ENCODE measurements around the gene PRDM13.
"Not testable (repeated sequence)": the region's sequence is repeated elsewhere in the genome, so short reads cannot be mapped to it uniquely, and the experiment has no call there.

PRDM13 gene

GRCh38 chr6:99606656-99607415 lies at the start of gene PRDM13:
TSS of gene PRDM13 (plus strand) at chr6:99606833. CDS start at chr6:99607035, 202 bp downstream.
- DNase-seq, result no peak

GRCh38 chr6:99559057-99559456 lies 47.6 kb upstream of the PRDM13 start:
- DNase-seq, result no peak

- DNase-seq, result no peak
These were observed 46.0 kb upstream of the PRDM13 start for GRCh38 chr6:99560668-99561067.

GRCh38 chr6:99563056-99563723 lies 43.4 kb upstream of the PRDM13 start:
- DNase-seq, result no peak

- DNase-seq, result peak; percentile 95
These were observed 38.3 kb upstream of the PRDM13 start, which contains the start of gene CCNC for GRCh38 chr6:99568103-99568933. TSS of gene CCNC (minus strand) at chr6:99568660. CDS start at chr6:99568527, 133 bp downstream.

- DNase-seq, result no peak
These were observed 32.5 kb upstream of the PRDM13 start for GRCh38 chr6:99573980-99574617.

- DNase-seq, result no peak
These were observed 30.9 kb upstream of the PRDM13 start for GRCh38 chr6:99575544-99576227.

- no peak for DNase-seq
These were observed 26.9 kb upstream of the PRDM13 start for GRCh38 chr6:99579781-99580180.

- no peak for DNase-seq
These were observed 18.8 kb upstream of the PRDM13 start for GRCh38 chr6:99587792-99588191.

- DNase-seq, result peak; percentile 79
These were observed 17.9 kb upstream of the PRDM13 start for GRCh38 chr6:99588618-99589289.

GRCh38 chr6:99589290-99589672 lies 17.4 kb upstream of the PRDM13 start:
- DNase-seq, result no peak

- no peak for DNase-seq
These were observed 16.6 kb upstream of the PRDM13 start for GRCh38 chr6:99589907-99590493.

GRCh38 chr6:99590728-99591672 lies 15.6 kb upstream of the PRDM13 start:
- no peak for DNase-seq

GRCh38 chr6:99591673-99592364 lies 14.8 kb upstream of the PRDM13 start:
- DNase-seq, result no peak

- DNase-seq, result no peak
These were observed 13.7 kb upstream of the PRDM13 start for GRCh38 chr6:99592900-99593299.

- DNase-seq, result not testable (repeated sequence)
These were observed 11.9 kb upstream of the PRDM13 start for GRCh38 chr6:99594696-99595095.

- no peak for DNase-seq
These were observed 3.9 kb upstream of the PRDM13 start for GRCh38 chr6:99602520-99603420.

- peak; percentile 50 for DNase-seq
These were observed 3.0 kb upstream of the PRDM13 start for GRCh38 chr6:99603421-99604165.
